HG03521 (cell line): ENCODE results near the gene UBE2Q1.
"Not testable (repeated sequence)": the region's sequence is repeated elsewhere in the genome, so short reads cannot be mapped to it uniquely, and the experiment has no call there.

ENCODE experiments used
- ATAC-seq: cut with Tn5 transposase; IDR thresholded peaks from one replicate; pipeline ENCODE4 v1.9.1; 2021; ENCODE audit warnings: mild to moderate bottlenecking, moderate library complexity; ENCODE audit not compliant: unreplicated experiment

UBE2Q1 gene

DNA sequence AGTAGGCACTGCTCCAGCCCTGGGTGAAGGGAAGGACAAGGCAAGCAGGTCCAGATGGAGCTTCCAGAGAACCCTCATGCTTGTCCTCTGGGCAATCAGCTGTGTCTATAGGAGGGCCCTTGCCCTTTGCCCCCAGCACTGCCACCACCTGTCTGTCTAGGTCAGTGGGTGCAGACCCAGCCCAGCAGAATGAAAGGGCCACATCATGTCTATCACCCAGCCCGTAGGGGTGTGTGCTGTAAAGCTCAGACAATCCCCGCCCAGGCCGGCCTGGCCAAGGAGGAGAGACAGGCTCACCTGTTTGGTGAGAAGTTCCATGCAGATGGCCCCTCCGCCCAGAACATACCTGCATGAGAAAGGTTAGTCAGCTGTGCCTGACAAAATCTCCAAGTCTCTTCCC lies 7.0 kb downstream of the UBE2Q1 start:
- ATAC-seq = no peak

DNA sequence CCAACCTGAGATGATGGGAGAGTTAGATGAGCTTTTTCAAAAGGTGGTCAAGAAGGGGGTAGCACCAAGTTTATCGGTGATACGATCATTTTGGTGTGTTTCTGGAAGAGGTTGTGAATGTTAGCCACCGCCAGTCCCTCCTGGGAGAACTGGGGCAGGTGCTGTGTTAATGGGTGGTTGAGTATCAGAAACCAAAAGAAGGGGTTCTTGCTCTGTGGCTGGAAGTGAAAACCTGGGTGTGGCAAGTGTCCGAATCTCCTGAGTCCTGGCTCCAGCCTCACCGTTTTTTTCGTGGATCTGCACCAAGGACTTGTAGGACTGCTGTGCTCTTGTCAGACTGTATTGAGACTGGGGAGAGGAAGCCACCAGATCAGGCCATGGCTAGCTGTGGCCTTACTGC lies 7.8 kb downstream of the UBE2Q1 start:
- ATAC-seq = no peak

DNA sequence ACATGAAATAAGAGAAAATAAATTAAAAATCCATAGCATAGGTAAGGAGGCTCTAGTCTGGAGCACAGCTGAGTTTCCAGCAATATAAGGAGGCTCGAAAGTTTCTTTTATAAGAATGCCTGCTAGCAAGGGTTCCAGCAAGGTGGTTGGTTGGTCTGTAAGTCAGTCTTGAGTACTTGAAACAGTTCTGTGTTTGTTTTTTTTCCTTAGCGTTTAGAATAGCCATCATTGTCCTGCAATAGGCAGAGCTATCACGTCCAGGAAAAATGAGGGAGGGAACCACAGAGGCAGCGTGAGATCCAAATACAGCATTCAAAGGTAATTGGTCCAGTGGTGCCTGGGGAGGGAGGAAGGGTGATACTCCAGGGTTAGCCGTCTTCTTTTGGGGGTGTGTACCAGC lies 8.4 kb downstream of the UBE2Q1 start:
- no peak for ATAC-seq

DNA sequence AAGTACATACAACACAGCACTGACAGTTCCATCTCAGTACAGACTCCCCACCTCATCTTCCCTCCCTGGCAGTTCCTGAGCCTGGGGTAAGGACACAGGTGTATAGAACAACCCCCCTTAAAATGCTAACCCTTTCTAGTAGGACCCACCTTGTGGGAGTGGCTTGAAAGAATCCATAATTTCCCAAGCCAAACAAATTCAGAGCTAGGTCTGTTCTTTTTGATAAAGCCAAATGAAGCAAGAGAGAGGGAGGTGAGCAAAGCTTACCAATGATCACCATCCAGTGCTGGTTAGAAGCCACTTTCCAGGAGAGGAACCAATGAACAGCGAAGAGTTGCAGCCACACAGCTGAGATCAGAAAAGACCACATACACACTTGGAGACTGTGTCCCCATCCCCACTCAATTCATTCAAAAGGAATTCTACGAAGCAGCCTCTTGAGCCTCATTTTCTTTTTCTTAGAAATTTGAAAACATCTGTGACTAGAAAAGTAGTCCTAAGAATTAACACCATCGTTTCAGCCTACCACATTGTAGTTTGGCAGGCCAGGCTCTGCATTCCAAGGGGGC lies 9.2 kb downstream of the UBE2Q1 start:
- no peak for ATAC-seq

DNA sequence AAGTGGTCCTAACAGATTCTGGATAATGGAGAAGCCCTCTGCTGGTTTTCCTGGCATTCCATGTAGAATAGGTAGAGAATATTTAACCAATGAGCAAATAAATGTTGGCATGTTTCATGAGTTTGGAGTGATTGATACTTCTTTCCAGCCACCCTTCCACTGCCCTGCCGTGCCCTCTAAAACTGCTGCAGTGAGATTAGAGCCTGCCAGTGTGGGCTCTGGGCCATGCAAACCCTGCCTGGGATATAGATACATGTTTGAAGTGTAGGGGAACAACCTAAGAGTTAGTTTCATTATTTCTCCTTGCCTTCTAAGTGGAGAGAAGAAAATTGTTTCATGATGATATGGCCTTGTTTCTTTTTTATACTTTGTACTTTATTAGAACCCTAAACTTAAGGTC lies 10.4 kb downstream of the UBE2Q1 start:
- no peak for ATAC-seq

DNA sequence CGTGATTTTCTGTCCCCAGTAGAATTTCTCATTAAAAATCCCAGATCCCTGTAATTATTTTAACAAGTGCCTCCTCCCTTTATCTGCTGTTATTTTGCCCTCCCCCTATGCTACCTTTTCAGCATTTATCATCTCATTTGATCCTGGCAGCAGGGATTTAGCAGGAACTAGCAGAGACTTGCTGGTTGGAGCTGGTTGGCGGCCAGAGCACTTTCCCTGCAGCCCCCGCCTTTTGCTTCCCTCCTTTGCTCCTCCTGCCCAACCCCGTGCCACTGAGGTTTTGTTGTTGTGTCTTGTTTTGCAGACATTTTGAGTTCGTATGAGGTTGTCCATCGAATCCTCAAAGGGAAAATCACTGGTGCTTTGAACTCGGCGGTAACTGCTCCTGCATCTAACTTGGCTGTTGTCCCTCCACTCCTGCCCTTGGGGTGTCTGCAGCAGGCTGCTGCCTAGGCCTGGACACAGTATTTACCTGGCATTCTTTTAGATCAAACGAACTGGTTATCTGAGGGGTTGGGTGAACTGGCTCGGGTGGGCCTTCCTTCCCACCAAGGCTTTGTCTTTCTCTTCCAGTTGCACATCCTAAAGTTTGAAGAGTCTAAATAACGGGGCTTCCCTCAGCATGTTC lies 11.2 kb downstream of the UBE2Q1 start:
- no peak for ATAC-seq

DNA sequence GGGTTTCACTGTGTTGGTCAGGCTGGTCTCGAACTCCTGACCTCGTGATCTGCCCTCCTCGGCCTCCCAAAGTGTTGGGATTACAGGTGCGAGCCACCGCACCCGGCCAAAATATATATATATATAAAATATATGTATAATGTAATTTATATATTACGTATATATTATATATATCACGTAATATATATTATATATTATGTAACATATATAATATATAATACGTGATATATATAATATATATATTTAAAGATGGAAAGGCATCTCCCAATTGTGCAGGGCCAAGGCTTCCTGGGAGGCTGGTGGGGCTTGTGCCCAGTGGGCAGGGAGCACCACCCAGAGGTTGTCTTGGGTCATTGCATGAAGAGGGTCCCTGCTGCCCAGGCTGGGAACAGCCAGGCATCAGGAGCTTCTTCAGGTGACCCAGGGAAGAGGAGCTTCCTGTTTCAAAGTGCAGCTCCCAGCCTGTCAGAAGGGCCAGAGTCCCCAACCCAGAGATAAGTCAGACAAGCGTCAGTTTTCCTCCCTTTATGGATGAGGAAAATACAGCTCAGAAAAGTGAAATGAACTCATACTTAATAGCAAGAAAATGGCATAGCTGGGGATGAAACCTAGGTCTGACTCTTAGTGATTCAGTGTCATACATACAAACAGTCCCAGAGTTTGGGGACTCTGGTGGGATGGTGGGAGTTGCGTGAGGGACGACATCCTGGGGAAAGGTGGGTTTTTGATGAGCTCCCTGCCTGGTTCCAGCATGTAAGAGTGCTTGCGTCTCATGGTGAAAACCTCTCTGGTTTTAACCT lies 12.0 kb downstream of the UBE2Q1 start:
- ATAC-seq = no peak

DNA sequence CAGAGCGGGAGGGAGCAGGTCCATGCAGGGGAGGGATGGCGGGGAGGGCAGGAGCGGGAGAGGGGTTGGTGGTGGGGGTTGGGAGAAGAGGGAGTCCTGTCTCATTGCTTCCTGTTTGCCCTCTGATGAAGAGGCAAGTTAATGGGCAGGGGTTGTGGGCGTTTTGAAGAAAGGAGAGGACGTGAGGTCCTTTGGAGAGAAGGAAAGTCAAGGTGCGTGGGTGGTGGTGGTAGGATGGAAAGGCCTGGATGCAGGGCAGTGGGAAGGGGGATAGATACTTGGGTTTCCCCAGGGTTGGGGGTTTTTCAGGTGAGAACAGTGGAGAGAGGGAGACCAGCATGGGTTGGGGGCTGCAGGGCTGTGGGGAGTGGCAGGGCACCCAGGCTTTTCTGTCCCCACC lies 17.2 kb downstream of the UBE2Q1 start:
- no peak for ATAC-seq

DNA sequence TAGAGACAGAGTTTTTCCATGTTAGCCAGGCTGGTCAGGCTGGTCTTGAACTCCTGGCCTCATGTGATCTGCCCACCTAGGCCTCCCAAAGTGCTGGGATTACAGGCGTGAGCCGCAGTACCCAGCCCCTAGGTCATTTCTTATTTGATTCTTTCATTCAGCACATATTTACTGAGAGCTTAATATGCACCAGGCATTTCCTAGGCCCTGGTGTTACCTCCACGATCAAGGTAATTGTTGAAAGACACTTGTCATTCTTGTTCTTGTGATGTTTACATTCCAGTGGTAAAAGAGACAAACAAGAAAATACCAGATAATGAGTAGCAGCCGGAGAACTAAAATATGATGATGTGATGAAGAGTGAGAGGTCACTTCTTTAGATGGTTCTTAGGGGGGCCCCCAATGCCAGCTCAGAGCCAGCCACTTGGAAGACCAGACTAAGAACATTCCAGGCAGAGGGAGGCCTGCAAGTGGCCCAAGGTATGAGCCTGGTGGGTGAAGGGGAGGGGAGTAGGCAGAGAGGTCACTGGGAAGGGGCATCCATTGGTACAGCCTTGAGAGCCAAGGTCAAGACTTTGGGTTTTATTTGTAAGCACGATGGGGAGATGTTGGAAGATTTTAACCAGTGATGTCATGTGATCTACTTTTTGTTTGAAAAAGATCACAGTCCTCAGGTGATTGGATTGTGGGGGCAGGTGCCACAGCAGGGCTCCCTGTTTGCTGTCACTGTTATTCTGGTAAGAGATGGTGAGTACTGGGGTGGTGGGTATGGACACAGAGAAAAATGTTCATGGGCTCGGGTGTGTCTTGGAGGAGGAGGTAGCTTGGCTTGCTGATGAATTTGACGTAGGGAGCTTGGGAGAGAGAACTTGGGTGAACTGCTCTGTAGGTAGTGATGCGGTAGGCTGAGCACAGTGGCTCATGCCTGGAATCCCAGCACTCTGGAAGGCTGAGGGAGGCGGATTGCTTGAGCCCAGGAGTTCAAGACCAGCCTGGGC lies 18.7 kb downstream of the UBE2Q1 start:
- no peak for ATAC-seq

DNA sequence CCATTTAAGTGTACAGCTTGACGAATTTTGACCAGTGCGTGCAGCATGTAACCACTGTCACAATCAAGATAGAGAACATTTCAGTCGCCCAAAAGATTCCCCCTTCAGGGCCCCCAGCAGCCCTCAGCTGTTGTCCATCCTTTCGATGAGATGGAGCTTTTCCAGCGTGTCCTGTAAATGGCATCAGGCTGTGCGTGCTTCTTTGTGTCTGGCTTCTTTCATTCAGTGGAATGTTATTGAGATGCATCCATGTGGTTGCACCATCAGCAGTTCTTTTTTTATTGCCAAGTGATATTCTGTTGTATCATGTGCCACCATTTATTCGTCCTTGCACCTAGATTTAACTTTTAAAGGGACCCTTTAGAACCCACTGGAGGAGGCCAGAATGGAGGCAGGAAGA lies 21.9 kb downstream of the UBE2Q1 start:
- no peak for ATAC-seq

DNA sequence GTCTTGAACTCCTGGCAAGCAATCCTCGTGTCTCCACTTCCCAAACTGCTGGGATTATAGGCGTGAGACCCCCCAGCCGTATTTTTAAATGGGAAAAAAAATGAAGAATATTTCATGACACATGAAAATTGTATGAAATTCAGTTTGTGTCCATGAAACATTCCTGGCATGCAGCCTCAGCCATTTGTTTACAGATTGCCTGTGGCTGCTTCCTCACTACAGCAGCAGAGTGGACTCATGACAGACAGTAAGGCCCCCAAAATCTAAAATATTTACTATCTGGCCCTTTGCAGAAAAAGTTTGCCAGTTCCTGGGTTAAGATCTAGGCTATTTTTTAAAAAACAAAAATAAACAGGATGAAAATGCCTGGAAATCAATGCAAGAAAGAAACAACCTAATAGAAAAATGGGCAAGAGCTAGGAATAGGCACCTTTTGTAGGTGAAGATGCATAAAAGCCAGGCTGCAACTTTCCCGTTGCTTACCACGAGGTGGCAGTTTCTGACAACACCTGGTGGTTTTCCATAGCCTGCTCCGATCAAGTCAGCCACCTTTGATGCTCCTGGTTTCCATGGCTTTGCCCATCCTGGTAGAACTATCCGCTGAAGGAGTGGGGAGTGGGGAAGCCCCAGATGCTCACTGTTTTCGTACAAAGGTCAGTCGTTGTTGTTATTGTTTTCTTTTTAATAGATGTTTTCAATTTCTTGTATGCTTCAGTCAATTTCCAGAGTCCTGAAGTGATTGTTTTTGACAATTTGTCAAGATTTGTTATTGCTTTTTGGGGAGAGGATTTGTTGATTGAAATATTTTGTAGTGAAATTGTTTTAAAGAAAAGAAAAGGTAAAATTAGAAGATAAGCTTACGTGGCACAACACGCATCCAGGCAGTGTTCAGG lies 24.3 kb downstream of the UBE2Q1 start:
- ATAC-seq = no peak

DNA sequence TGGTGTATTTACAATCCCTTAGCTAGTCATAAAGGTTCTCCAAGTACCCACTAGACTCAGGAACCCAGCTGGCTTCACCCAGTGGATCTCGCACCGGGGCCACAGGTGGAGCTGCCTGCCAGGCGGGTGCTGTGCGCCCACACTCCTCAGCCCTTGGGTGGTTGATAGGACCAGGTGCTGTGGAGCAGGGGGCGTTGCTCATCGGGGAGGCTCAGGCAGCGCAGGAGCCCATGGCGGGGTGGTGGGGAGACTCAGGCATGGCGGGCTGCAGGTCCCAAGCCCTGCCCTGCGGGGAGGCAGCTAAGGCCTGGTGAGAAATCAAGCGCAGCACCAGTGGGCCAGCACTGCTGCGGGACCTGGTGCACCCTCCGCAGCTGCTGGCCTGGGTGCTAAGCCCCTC lies 26.5 kb downstream of the UBE2Q1 start:
- not testable (repeated sequence) for ATAC-seq

DNA sequence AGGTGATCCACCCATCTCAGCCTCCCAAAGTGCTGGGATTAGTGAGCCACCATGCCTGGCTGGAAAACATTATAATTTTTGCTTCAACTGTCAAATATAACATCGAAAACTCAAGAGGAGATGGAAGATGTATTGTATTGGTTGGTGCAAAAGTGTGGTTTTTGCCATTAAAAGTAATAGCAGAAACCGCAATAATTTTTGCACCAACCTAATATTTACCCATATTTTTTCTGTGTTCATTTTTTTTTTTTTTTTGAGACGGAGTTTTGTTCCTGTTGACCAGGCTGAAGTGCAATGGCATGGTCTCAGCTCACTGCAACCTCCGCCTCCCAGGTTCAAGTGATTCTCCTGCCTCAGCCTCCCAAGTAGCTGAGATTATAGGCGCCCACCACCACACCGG lies 29.2 kb downstream of the UBE2Q1 start:
- no peak for ATAC-seq

DNA sequence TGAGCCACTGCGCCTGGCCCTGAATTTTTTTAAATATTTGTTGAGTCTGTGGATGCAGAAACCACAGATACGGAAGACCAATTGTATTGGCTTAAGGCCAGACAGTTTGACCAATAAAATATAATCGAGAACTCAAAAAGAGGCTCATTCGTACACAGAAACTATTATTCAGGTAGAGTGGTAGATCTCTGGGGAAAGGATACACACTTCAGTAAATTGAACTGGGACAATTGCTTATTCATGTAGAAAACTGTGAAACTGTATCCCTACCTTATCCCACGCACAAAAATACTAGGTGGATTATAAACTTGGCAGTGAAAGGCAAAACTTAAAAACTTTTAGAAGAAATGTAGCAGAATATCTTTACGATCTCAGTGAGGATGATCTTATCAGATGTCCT lies 31.3 kb downstream of the UBE2Q1 start:
- ATAC-seq = no peak

DNA sequence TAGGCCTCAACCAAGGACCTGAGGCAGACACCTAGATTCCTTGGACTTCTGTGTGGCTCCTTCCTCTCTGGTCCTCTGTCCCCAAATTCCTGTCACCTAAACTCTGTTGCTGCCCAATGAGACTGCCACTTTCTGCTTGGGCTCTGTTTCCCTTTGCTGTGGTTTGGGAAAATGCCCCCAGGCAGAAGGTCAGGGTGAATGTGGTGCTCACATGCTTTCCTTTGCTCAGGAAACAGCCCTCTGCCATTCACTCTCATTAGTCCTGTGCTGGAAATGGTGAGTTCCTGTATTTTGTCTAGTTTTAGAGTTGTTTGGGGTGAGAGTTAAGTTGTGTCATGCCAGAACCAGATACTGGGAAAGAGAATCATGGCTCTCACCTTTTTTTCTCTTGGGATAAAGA lies 33.6 kb downstream of the UBE2Q1 start:
- no peak for ATAC-seq

DNA sequence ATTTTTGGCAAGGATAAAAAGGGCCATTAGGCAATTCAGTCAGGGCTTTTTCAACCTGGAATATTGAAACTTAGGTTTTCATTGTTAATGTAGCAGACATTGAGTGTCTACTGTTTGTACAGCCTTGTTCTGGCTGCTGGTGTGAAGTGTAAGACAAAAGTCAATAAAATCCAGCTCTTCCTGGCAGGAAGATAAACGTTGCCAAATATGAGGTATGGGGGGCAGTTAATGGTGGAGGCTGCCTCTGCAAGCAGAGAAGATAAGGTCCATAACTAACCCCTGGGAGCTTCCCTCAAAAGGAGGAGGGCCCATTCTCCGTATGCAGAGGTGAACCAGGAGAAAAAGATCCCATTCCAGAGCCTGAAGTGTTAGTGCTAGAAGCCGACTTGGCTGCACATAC lies 36.8 kb downstream of the UBE2Q1 start:
- ATAC-seq = no peak

DNA sequence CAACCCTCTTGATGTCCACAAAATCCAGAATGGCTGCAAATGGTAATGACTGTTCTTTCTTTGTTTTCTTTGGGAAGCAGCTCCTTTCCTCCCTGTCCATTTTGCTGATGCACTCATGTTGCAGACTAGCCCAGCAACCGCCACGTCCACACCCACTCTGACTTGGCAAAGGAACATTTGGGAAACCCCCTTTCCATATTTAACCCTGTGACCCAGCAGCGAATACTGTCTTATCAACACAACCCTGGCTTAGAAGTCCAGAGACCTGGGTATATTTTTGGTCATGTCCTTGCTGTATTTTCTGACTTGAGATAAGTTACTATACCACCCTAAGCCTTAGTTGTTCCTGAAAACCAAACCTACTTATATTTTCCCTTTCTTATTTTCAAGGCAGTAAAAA lies 38.1 kb downstream of the UBE2Q1 start:
- ATAC-seq = no peak

DNA sequence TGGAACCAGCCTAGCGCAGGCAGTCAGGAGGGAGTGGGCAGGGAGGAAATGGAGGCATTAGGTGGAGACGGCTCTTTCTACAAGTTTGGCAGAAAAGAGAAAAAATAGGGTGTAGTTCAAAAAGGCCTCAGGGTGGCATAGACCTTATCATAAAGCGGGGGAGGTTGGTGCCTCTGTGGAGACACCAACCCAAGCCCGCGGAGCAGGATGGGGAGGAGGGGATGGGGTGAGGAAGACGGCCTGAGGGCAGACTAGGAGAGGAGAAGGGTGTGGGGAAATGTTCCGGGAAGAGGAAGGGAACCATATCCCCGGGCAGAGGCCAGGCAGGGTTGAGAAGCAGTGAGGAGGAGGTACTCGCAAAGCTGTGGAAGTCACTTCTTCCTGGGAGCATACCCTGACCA lies 38.9 kb downstream of the UBE2Q1 start:
- ATAC-seq = no peak

DNA sequence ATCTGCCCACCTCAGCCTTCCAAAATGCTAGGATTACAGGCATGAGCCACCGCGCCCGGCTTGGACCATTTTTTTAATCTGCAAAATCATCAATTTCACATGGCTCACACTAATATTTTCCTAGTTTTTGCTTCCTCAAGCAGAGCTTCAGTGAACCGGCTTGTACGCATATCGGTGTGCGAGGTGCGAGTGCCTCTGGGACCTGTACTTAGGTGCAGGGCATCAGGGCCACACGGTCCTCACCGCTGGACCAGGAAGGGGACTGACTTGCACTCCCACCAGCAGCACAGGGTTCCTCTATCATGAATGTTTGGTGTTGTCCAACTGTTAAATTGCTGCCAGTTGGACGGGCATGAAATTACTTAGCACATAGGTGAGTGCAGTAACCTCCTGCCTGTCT lies 40.8 kb downstream of the UBE2Q1 start:
- no peak for ATAC-seq

DNA sequence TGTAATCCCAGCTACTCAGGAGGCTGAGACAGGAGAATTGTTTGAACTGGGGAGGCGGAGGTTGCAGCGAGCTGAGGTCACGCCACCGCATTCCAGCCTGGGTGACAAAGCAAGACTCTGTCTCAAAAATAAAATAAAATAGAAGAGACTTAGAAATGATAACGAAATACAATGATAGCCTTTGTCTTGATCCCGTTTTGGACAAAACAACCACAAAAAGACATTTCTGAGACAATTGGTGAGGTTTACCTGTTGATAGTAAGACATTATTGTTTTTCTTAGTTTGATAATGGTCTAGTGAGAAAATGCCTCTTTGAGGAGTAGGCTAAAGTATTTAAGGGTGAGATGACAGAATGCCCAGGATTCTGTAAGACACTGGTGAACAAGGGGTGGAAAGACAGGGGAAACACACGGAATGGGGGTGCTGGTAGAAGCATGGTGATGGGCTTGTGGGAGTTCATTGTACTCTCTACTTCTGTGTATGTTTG lies 44.4 kb downstream of the UBE2Q1 start:
- ATAC-seq = no peak
